Endodermal cell (in vitro differentiated cells): ENCODE results near the gene TDRD3. TPM values are rescaled to one million over a fixed set of nuclear protein-coding genes. Genes with fewer than 3 reads are reported as not detected.

ENCODE experiments used
- DNase-seq: peaks from one replicate; pipeline ENCODE4 v3.0.0-alpha.2; 2017
- H3K27ac ChIP-seq: 2 replicates; pipeline ENCODE4 v1.5.1; 2013; ENCODE audit warnings: mild to moderate bottlenecking, low read depth, low read length, moderate library complexity
- H3K27me3 ChIP-seq: 2 replicates; pipeline ENCODE4 v1.6.1; 2013; ENCODE audit warnings: mild to moderate bottlenecking, low read length, moderate library complexity; ENCODE audit not compliant: insufficient read depth, control insufficient read depth, poor library complexity, severe bottlenecking
- H3K36me3 ChIP-seq: 2 replicates; pipeline ENCODE4 v1.7.0; 2013; ENCODE audit warnings: mild to moderate bottlenecking, low read length, moderate library complexity; ENCODE audit not compliant: control insufficient read depth, insufficient read depth
- H3K4me1 ChIP-seq: one replicate; pipeline ENCODE4 v1.7.0; 2013; ENCODE audit warnings: low read length; ENCODE audit not compliant: control insufficient read depth, insufficient read depth
- H3K4me3 ChIP-seq: 2 replicates; pipeline ENCODE4 v1.5.1; 2013; ENCODE audit warnings: mild to moderate bottlenecking, low read length, moderate library complexity
- H3K9ac ChIP-seq: 2 replicates; pipeline ENCODE4 v1.6.1; 2013; ENCODE audit warnings: mild to moderate bottlenecking, low read length, moderate library complexity; ENCODE audit not compliant: poor library complexity, severe bottlenecking; ENCODE audit errors: extremely low read depth
- H3K9me3 ChIP-seq: 2 replicates; pipeline ENCODE4 v1.6.1; 2013; ENCODE audit warnings: mild to moderate bottlenecking, low read length, moderate library complexity; ENCODE audit not compliant: control insufficient read depth
- H3K27ac Mint-ChIP-seq: 2 replicates; pipeline ENCODE4 v1.8.0; 2020; ENCODE audit warnings: mixed read lengths
- H3K27me3 Mint-ChIP-seq: 2 replicates; pipeline ENCODE4 v1.8.0; 2021; ENCODE audit warnings: mild to moderate bottlenecking, mixed read lengths; ENCODE audit not compliant: insufficient read depth
- H3K36me3 Mint-ChIP-seq: 2 replicates; pipeline ENCODE4 v1.8.0; 2020; ENCODE audit warnings: low read depth, mixed read lengths
- H3K4me1 Mint-ChIP-seq: 2 replicates; pipeline ENCODE4 v1.8.0; 2020; ENCODE audit warnings: mixed read lengths
- H3K4me3 Mint-ChIP-seq: 2 replicates; pipeline ENCODE4 v1.8.0; 2020; ENCODE audit warnings: mild to moderate bottlenecking, moderate library complexity, mixed read lengths
- H3K9me3 Mint-ChIP-seq: 2 replicates; pipeline ENCODE4 v1.8.0; 2020; ENCODE audit warnings: mild to moderate bottlenecking, mixed read lengths
- CTCF ChIP-seq: fragments of 200-600 bp; sonication (generic); conservative IDR thresholded peaks from 2 replicates; pipeline ENCODE4 v1.5.0; 2021; ENCODE audit warnings: antibody characterized with exemption, mild to moderate bottlenecking
- WGBS, 2 experiments: methylation state at CpG; one replicate each; pipeline versions ENCODE4 v1.1.5 to v1.1.7; 2013; ENCODE audit warnings: missing lambda C conversion rate in 2 of 2, mixed read lengths in 1 of 2; ENCODE audit not compliant: insufficient coverage in 1 of 2, insufficient read length in 1 of 2; 5-methylcytosine and 5-hydroxymethylcytosine counted together
- total RNA-seq, 2 donors: library from RNA; stranded (reverse); fragmentation: NEBNext Ultra II Directional in 1 of 2; extraction: Animal tissue kit (Norgen Biotek cat#: 25700) in 1 of 2; gene quantifications; 2 replicates in 1 of 2; 3 replicates in 1 of 2; pipeline ENCODE4 v1.2.1, GENCODE V29; 2021

The TDRD3 gene
- total RNA-seq, 2 donors from 2014 or later, result 25.3 to 36.1 TPM

- no peak overlapping the region for H3K27ac Mint-ChIP-seq
- no peaks in the 10 kb centered on the region for H3K27me3 Mint-ChIP-seq
- peaks cover 31% of the 10 kb centered on the region for H3K36me3 ChIP-seq
- H3K9me3 Mint-ChIP-seq, result peaks cover 19% of the 10 kb centered on the region
- no peak overlapping the region for H3K4me3 Mint-ChIP-seq
- H3K4me1 Mint-ChIP-seq, result peaks cover 3% of the 10 kb centered on the region
- no peak overlapping the region for H3K4me3 ChIP-seq
- no peaks in the 10 kb centered on the region for H3K4me1 ChIP-seq
- H3K27ac ChIP-seq, result no peak overlapping the region
- no peaks in the 10 kb centered on the region for H3K27me3 ChIP-seq
- no peak for TF ChIP-seq CTCF
- no peak for DNase-seq
- peaks cover 41% of the 10 kb centered on the region for H3K36me3 Mint-ChIP-seq
- peaks cover 21% of the 10 kb centered on the region for H3K9me3 ChIP-seq
- no peak overlapping the region for H3K9ac ChIP-seq
Observed at GRCh38 chr13:60484865-60485264, 87.8 kb downstream of the TDRD3 start.

GRCh38 chr13:60491531-60491930, 94.5 kb downstream of the TDRD3 start:
- Mint-ChIP-seq H3K36me3 (peaks cover 56% of the 10 kb centered on the region), H3K27me3 (no peaks in the 10 kb centered on the region), H3K27ac (no peak overlapping the region), H3K4me3 (no peak overlapping the region), H3K9me3 (peaks cover 24% of the 10 kb centered on the region), H3K4me1 (no peaks in the 10 kb centered on the region)
- no peak for TF ChIP-seq CTCF
- peaks cover 45% of the 10 kb centered on the region for H3K36me3 ChIP-seq
- 92% methylated on average over 1 of the region's 1 CpG; no CpG with 5 or more reads in 1 of the 2 experiments for WGBS, 2 experiments
- H3K27ac ChIP-seq, result no peak overlapping the region
- no peak for DNase-seq
- peaks cover 20% of the 10 kb centered on the region for H3K9me3 ChIP-seq
- no peak overlapping the region for H3K9ac ChIP-seq
- no peaks in the 10 kb centered on the region for H3K27me3 ChIP-seq
- H3K4me1 ChIP-seq, result no peaks in the 10 kb centered on the region
- H3K4me3 ChIP-seq, result no peak overlapping the region

DNA sequence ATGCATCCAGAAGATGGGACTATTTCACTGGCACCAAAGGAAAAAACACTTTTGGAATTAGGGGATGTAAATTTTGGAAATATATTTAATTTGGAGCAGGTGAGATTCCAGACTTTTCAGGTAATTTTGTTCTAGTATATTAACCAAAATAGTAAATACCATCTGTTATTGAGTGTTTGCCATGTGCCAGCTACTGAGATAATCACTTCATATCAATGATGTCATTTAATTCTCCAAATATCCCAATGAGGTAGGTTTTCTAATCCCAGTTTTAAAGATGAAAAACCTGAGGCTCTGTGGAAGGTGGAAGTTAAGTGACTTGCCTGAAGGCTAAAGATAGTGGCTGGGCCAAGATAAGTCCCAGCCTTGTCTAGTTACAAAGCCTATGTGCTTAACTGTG, 95.2 kb downstream of the TDRD3 start:
- Mint-ChIP-seq H3K4me3 (no peak overlapping the region), H3K9me3 (peaks cover 31% of the 10 kb centered on the region), H3K36me3 (peaks cover 59% of the 10 kb centered on the region)

More for the DNA sequence above, 95.2 kb downstream of the TDRD3 start:
- DNase-seq, result no peak
- H3K27ac Mint-ChIP-seq, result no peak overlapping the region
- H3K27me3 Mint-ChIP-seq, result no peaks in the 10 kb centered on the region
- Histone ChIP-seq H3K27ac (no peak overlapping the region), H3K27me3 (no peaks in the 10 kb centered on the region), H3K9ac (no peak overlapping the region), H3K4me1 (no peaks in the 10 kb centered on the region), H3K9me3 (peaks cover 25% of the 10 kb centered on the region), H3K36me3 (peaks cover 40% of the 10 kb centered on the region), H3K4me3 (no peak overlapping the region)
- no peaks in the 10 kb centered on the region for H3K4me1 Mint-ChIP-seq
- no peak for TF ChIP-seq CTCF
